T-helper 2 cell treated with Interferon-gamma antibody and Interleukin-4, amounts not matched to agents 100 ng/mL and 5 ng/mL, for 36 hours (primary cell): ENCODE results near the gene AUP1. TPM values are rescaled to one million over a fixed set of nuclear protein-coding genes. Genes with fewer than 3 reads are reported as not detected.

Experiments used
- intact Hi-C: fragments of 100-400 bp; cut with micrococcal nuclease; formaldehyde crosslinking; loops from one replicate; pipeline ENCODE4 v1.15.1; 2023
- total RNA-seq: library from RNA; stranded (reverse); gene quantifications from 2 replicates; pipeline ENCODE4 v1.2.3, GENCODE V29; 2022

Gene AUP1
- total RNA-seq, 1 donor from 2014 or later = 148 TPM

GRCh38 chr2:74515271-74515980, 14.1 kb downstream of the AUP1 start:
- intact Hi-C loops = loop anchor here (2.0 kb wide), 1 partner anchor 17 kb away; the partner anchor contains the start of gene LBX2

GRCh38 chr2:74514368-74515270, 14.9 kb downstream of the AUP1 start, which contains the start of gene TLX2:
Gene TLX2, plus strand, starts transcription at chr2:74514450. Its CDS starts 357 bp downstream, at chr2:74514807.
- intact Hi-C loops = loop anchor here (1.0 to 2.0 kb wide), 2 partner anchors 15 to 16 kb away; partner anchors contain the start of genes AUP1, HTRA2 and LBX2

GRCh38 chr2:74513605-74514367, 15.7 kb downstream of the AUP1 start:
- intact Hi-C loops = loop anchor here (1.0 to 2.0 kb wide), 2 partner anchors 15 to 16 kb away; partner anchors contain the start of genes AUP1, HTRA2 and LBX2

GRCh38 chr2:74512744-74513604, 16.5 kb downstream of the AUP1 start:
- intact Hi-C loops = no loop called here

- intact Hi-C loops = no loop called here
These were observed 18.2 kb downstream of the AUP1 start for GRCh38 chr2:74511104-74511989.

GRCh38 chr2:74510272-74510671, 19.2 kb downstream of the AUP1 start:
- intact Hi-C loops = no loop called here

- intact Hi-C loops = loop anchor here (1.0 to 10.0 kb wide), 7 partner anchors 9 to 327 kb away; partner anchors contain the start of genes AUP1, DOK1, HK2 and HTRA2
These were observed 21.5 kb downstream of the AUP1 start for GRCh38 chr2:74507926-74508520.

GRCh38 chr2:74507145-74507925, 22.2 kb downstream of the AUP1 start, which contains the start of gene PCGF1:
Gene PCGF1, minus strand, starts transcription at chr2:74507695. Its CDS starts 27 bp downstream, at chr2:74507668.
- intact Hi-C loops = loop anchor here (1.0 to 10.0 kb wide), 7 partner anchors 8 to 327 kb away; partner anchors contain the start of genes AUP1, DOK1, HK2 and HTRA2

- intact Hi-C loops = loop anchor here (2.0 to 10.0 kb wide), 3 partner anchors 49 to 329 kb away; partner anchors contain the start of genes DOK1, HK2 and SEMA4F
These were observed 23.9 kb downstream of the AUP1 start for GRCh38 chr2:74505448-74506246.

- intact Hi-C loops = loop anchor here (10.0 kb wide), 2 partner anchors 150 to 330 kb away; partner anchors contain the start of genes HK2 and SEMA4F
These were observed 24.9 kb downstream of the AUP1 start for GRCh38 chr2:74504591-74504990.

GRCh38 chr2:74503506-74504475, 25.7 kb downstream of the AUP1 start:
- intact Hi-C loops = loop anchor here (10.0 kb wide), 2 partner anchors 151 to 331 kb away; partner anchors contain the start of genes HK2 and SEMA4F

- intact Hi-C loops = loop anchor here (10.0 kb wide), 2 partner anchors 152 to 332 kb away; partner anchors contain the start of genes HK2 and SEMA4F
These were observed 26.6 kb downstream of the AUP1 start for GRCh38 chr2:74502720-74503505.

- intact Hi-C loops = loop anchor here (10.0 kb wide), 2 partner anchors 153 to 333 kb away; partner anchors contain the start of genes HK2 and SEMA4F
These were observed 27.3 kb downstream of the AUP1 start for GRCh38 chr2:74502147-74502719.
